Tibial artery (tissue), 4 donors: ENCODE data around the gene DTNB.
"Not testable (repeated sequence)": the region's sequence is repeated elsewhere in the genome, so short reads cannot be mapped to it uniquely, and the experiment has no call there.

Experiments
- DNase-seq, 2 donors: peaks; one replicate each; pipeline ENCODE4 v3.0.0-alpha.2; 2019
- H3K27ac ChIP-seq, 2 donors: fragments of 200-600 bp; sonication (generic) in 1 of 2; 1 replicate in 1 of 2; 2 replicates in 1 of 2; pipeline ENCODE4 v1.5.1; 2018 to 2019; ENCODE audit warnings: mild to moderate bottlenecking in 1 of 2
- H3K27me3 ChIP-seq, 2 donors: fragments of 200-600 bp; sonication (generic) in 1 of 2; one replicate each; pipeline versions ENCODE4 v1.5.1 to v1.6.0; 2016 to 2019
- H3K36me3 ChIP-seq, 3 donors: fragments of 200-600 bp; sonication (generic) in 2 of 3; one replicate each; pipeline ENCODE4 v1.5.1; 2016 to 2019; ENCODE audit warnings: mild to moderate bottlenecking in 2 of 3
- H3K4me1 ChIP-seq, 4 donors: fragments of 200-600 bp; sonication (generic) in 2 of 4; 1 replicate in 3 of 4; 2 replicates in 1 of 4; pipeline ENCODE4 v1.5.1; 2016 to 2019
- H3K4me3 ChIP-seq, 2 donors: fragments of 200-600 bp; sonication (generic) in 1 of 2; 1 replicate in 1 of 2; 2 replicates in 1 of 2; pipeline ENCODE4 v1.5.1; 2018 to 2019; ENCODE audit warnings: mild to moderate bottlenecking in 2 of 2
- H3K9me3 ChIP-seq, 3 donors: fragments of 200-600 bp; sonication (generic) in 1 of 3; one replicate each; pipeline ENCODE4 v1.5.1; 2016 to 2019
- CTCF ChIP-seq, 2 experiments: fragments of 200-600 bp in 1 of 2; fragments of 450-650 bp in 1 of 2; IDR thresholded peaks; one replicate each; pipeline ENCODE4 v1.5.1; 2017 to 2019; ENCODE audit warnings: antibody characterized with exemption in 2 of 2, mild to moderate bottlenecking in 1 of 2, moderate library complexity in 1 of 2
- intact Hi-C: fragments of 100-400 bp; cut with DNase I; formaldehyde crosslinking; loops from one replicate; pipeline ENCODE4 v1.15.0; 2023; ENCODE audit warnings: low total_unique reads

The DTNB gene

DNA sequence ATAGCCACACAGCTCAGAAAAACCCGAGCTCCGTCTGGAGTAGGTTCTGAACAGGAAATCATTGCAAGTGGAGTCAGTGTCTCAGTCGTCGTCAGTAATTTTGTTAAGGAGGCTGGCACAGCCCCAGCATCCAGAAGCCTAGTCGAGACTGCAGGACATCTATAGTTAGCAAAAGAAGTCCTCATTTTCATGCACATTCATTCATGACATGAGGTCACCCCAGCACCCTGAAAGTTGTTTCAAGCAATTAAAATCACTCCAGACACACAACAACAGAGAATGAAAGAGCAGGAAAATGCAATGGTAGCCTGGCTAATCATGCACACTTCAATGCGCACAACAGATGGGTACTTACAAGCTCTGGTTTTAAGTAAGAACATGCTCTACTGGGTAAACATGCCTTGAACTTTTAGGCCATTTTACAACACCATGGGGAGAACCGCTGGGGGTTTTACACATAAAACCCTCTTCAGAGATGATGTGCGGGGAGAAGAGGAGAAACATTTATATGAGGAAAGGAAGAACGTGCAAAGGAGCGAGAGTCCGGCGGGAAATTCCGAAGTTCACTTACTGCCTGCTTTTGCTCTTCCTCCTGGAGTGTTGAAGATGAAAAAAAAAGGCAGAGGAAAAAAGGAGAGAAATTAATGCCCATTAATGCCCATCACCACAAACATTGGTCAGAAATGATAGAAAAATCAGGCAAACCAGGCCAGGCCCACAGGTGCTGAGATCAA, 254.3 kb downstream of the DTNB start:
- H3K27ac ChIP-seq: no peak overlapping the region
- DNase-seq: no peak
- TF ChIP-seq CTCF (IDR thresholded peaks at IDR 0.05): no peak
- no peak overlapping the region for H3K4me3 ChIP-seq
- H3K4me1 ChIP-seq: no peaks in the 10 kb centered on the region
- H3K9me3 ChIP-seq: no peaks in the 10 kb centered on the region
- no peaks in the 10 kb centered on the region for H3K27me3 ChIP-seq
- H3K36me3 ChIP-seq: peaks cover 0 to 20% (median 0%) of the 10 kb centered on the region in 3 donors
- intact Hi-C loops: no loop called here

DNA sequence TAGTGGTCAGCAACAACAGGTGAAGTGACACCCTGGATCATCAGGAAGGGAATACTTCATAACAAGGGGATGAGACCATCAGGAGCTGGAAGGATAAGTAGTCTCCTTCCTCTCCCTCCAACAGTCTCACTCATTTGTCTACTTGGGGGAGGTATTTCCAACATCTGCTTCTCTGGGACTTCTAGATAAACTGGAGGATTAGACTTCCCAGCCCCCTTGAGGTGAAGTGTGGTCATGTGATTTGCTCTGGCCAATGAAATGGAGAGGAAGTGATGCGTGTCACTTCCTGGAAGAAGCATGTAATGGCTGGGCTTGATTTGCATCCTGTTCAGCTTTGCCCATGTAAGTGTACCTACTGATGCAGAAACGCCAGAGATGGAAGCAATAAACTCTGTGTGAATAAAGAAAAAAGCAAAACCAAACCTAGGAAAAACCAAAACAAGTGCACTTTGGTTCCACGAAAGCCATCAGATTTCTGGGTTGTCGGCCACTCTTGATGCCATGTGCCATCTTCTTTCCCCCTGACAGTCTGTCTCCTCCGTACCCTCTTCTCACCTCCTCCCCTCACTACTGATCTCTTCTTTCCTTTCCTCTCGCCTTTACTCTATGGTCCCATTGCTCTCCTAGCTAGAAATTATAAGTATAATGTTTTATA, 255.5 kb downstream of the DTNB start:
- no peak overlapping the region for H3K4me3 ChIP-seq
- no peak for TF ChIP-seq CTCF (IDR thresholded peaks at IDR 0.05)
- DNase-seq: no peak
- intact Hi-C loops: no loop called here
- H3K27ac ChIP-seq: no peak overlapping the region
- no peaks in the 10 kb centered on the region for H3K9me3 ChIP-seq
- H3K36me3 ChIP-seq: peaks cover 0 to 20% (median 0%) of the 10 kb centered on the region in 3 donors
- H3K4me1 ChIP-seq: no peaks in the 10 kb centered on the region
- no peaks in the 10 kb centered on the region for H3K27me3 ChIP-seq

GRCh38 chr2:25416674-25417073, 256.7 kb downstream of the DTNB start:
- Histone ChIP-seq H3K4me1 (peaks cover 0 to 2% (median 0%) of the 10 kb centered on the region in 4 donors), H3K4me3 (no peak overlapping the region), H3K27ac (no peak overlapping the region), H3K36me3 (peaks cover 0 to 20% (median 0%) of the 10 kb centered on the region in 3 donors), H3K9me3 (no peaks in the 10 kb centered on the region), H3K27me3 (no peaks in the 10 kb centered on the region)
- TF ChIP-seq CTCF (IDR thresholded peaks at IDR 0.05): no peak
- DNase-seq: no peak
- intact Hi-C loops: no loop called here

GRCh38 chr2:25414781-25415180, 258.6 kb downstream of the DTNB start:
- Histone ChIP-seq H3K36me3 (peaks cover 0 to 20% (median 0%) of the 10 kb centered on the region in 3 donors), H3K27ac (no peak overlapping the region), H3K27me3 (no peaks in the 10 kb centered on the region), H3K4me3 (no peak overlapping the region), H3K4me1 (peaks cover 0 to 11% (median 0%) of the 10 kb centered on the region in 4 donors), H3K9me3 (no peaks in the 10 kb centered on the region)
- intact Hi-C loops: no loop called here
- TF ChIP-seq CTCF (IDR thresholded peaks at IDR 0.05): no peak
- DNase-seq: no peak

GRCh38 chr2:25413409-25413808, 260.0 kb downstream of the DTNB start:
- Histone ChIP-seq H3K36me3 (peaks cover 0 to 10% (median 0%) of the 10 kb centered on the region in 3 donors), H3K4me1 (peaks cover 0 to 11% (median 0%) of the 10 kb centered on the region in 4 donors)
- DNase-seq, H3K4me3 ChIP-seq, H3K27me3 ChIP-seq, H3K27ac ChIP-seq, H3K9me3 ChIP-seq, intact Hi-C loops: not testable (repeated sequence)

- Histone ChIP-seq H3K36me3 (no peaks in the 10 kb centered on the region), H3K9me3 (no peaks in the 10 kb centered on the region), H3K4me3 (no peak overlapping the region), H3K27ac (no peak overlapping the region), H3K27me3 (no peaks in the 10 kb centered on the region), H3K4me1 (peaks cover 0 to 11% (median 0%) of the 10 kb centered on the region in 4 donors)
- intact Hi-C loops: no loop called here
- no peak for TF ChIP-seq CTCF (IDR thresholded peaks at IDR 0.05)
- DNase-seq: no peak
These were observed 261.6 kb downstream of the DTNB start for GRCh38 chr2:25411753-25412152.
